WI38 (cell line): ENCODE data around the gene BAIAP3.
A peak's percentile ranks its signal among the peaks of the same experiment; 100 is the strongest.

Experiments
- H3K4me3 ChIP-seq: 2 replicates; pipeline ENCODE4 v1.5.1; 2011; ENCODE audit warnings: low read depth, mild to moderate bottlenecking, control low read depth, low read length
- CTCF ChIP-seq: IDR thresholded peaks from 2 replicates; pipeline ENCODE4 v1.5.1; 2012; ENCODE audit warnings: low read depth, mild to moderate bottlenecking, control low read depth, low read length

BAIAP3 gene

DNA sequence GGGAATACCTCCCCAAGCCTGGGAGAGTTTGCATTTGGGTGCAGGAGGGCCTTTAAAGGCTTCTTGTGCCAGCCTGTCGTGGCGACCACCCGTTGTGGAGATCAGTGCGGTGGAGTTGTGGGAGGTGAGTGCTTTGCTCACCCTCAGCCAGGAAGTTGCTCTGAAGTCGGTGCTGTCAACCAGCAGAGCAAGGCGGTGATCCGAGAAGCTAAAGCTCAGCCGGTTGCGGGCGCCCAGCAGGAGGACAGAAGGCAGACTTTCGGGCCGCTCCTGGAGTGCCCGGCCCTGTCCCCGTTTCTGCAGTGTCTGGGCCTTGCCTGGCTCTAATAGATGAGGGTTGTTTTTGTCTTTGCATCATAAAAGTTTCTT, 22.6 kb upstream of the BAIAP3 start:
- H3K4me3 ChIP-seq, result peak overlapping the region; percentile 80
- no peak for TF ChIP-seq CTCF

DNA sequence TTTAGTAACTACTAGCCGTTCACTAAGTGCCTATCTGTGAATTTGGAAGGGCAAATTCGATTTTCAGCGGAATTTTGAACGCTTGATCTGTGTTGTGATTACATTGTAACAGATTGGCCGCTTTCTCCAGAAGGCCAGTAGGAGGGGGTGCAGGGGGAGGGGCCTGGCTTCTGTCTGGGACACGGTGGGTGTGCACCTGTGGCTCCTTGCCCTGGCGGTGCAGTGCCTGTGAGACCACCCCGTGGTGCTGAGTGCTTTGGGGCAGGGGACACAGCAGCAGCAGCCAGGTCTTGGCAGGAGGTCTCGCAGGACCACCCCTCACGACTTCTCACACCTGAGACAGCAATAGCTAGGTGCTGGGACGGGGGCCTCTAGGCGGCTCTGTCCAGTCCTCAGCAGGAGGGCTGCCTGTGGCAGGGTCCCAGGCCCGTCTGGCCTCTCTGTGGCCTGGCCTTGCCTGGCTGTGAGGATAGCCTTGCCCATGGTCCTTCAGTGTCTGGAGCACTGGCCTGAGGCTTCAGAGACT, 22.2 kb upstream of the BAIAP3 start:
- peak overlapping the region; percentile 80 for H3K4me3 ChIP-seq
- TF ChIP-seq CTCF, result no peak

DNA sequence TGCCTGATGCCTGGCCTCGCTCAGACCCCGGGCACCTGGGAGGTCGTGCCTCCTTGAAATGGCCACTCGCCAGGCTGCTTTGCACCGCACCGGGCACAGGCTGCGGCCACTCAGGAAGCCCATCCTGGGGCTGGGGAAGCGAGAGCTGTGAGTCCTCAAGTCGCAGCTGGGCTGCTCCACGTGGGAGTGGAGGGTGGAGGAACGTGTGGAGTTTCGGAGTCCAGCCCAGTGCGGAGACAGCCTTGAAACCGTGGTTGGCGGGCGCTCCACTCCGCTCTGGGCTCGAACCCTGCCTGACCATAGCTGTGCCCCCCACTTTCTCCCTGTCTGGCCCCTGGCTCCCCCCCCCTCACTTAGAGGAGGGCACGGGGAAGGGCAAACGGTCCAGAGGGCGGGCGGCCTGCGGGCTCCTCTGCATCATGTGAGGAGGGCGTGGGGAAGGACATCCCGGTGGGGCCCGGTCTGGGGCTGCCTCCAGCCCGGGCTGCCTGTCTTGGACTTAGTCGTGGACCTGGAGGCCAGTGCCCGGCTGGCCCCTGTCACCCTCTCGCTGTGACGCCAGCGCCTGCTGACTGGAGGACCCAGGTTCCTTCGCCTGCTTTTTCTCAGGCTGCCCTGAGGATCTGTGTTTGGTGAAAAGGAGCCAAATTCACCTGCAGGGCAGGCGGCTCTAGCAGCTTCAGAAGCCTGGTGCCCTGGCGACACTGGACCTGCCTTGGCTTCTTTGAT, 21.5 kb upstream of the BAIAP3 start:
- peak overlapping the region; percentile 80 for H3K4me3 ChIP-seq
- TF ChIP-seq CTCF, result no peak

DNA sequence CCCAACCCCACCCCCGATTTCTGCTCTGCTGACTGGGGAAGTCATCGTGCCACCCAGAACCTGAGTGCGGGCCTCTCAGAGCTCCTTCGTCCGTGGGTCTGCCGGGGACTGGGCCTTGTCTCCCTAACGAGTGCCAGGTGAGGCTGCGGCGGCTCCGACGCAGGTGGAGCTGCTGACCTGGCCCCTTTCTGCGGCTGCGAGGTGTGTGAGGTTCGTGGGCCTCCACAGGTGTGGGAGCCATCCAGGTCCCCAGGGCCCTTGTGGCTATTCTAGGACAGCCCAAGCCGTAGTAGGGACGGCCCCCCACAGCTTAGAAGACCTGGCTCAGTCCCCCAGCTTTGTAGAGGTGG, 21.0 kb upstream of the BAIAP3 start:
- H3K4me3 ChIP-seq, result no peak overlapping the region

GRCh38 chr16:1312903-1313302, 20.5 kb upstream of the BAIAP3 start:
- TF ChIP-seq CTCF, result no peak
- no peak overlapping the region for H3K4me3 ChIP-seq

More for the DNA sequence above, 21.0 kb upstream of the BAIAP3 start:
- TF ChIP-seq CTCF, result no peak

DNA sequence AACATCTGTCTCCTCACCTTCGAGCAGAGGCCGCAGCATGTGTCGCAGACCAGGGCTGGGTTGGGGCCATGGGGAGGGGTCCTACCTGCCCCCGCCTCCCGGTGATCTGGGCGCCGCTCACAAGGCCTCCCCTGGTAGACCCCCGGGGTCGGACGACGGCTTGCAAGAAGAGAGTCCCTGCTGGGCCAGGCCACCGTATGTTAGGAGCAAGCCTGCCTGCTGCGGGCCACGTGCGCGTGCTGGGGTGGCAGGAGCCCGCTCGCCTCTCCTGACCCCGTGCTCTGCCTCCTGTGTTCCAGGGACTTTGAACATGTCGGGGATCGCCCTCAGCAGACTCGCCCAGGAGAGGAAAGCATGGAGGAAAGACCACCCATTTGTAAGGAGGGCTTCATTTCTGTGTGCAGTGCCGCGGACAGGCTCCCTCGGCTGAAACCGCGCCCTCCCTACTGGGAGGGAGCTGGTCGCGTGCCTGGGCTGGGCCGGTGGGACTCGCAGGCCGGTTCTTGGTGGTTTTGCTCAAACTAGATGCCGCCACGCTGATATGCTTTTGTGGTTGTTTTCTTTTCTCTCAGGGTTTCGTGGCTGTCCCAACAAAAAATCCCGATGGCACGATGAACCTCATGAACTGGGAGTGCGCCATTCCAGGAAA, 19.6 kb upstream of the BAIAP3 start:
- no peak for TF ChIP-seq CTCF
- H3K4me3 ChIP-seq, result no peak overlapping the region

- H3K4me3 ChIP-seq, result no peak overlapping the region
- TF ChIP-seq CTCF, result no peak
Measured at GRCh38 chr16:1314399-1315068, 18.9 kb upstream of the BAIAP3 start.
